Measurements from ENCODE around the gene TEX26. TPM values are rescaled to one million over a fixed set of nuclear protein-coding genes. Genes with fewer than 3 reads are reported as not detected.

The TEX26 gene
- polyA plus RNA-seq, 2 of the 4 experiments (the other 2 are of a cell fraction), result not detected

- Histone ChIP-seq H3K4me2 (no peak overlapping the region), H3K27ac (no peak overlapping the region), H3K4me1 (no peaks in the 10 kb centered on the region), H3K9me3 (no peaks in the 10 kb centered on the region), H3K4me3 (no peak overlapping the region)
- no peak for DNase-seq (ENCODE audit: low read depth in 1 of 2, low spot score in 1 of 2)
- CTCF ChIA-PET, result interaction anchor here (0.6 to 1.2 kb wide), 2 partner anchors 13 to 91 kb away, joined by 3 to 4 read pairs; no protein-coding TSS in a partner anchor
- ATAC-seq, result no peak
- TF ChIP-seq HOXA7 (CRISPR knock-in tag; IDR thresholded peaks at IDR 0.05) (no peak), RNF2 (IDR thresholded peaks at IDR 0.05; ENCODE audit: borderline replicate concordance, low read depth) (no peak), CBX2 (IDR thresholded peaks at IDR 0.05; ENCODE audit: borderline replicate concordance, low read depth) (no peak), NFE2L2 (conservative IDR thresholded peaks at IDR 0.05; ENCODE audit: low read length) (no peak), POLR2AphosphoS2 (conservative IDR thresholded peaks at IDR 0.05; ENCODE audit: low read length) (no peak), ZFP36 (IDR thresholded peaks at IDR 0.05; ENCODE audit: borderline replicate concordance, partially characterized antibody) (no peak), E2F6 (IDR thresholded peaks at IDR 0.05; ENCODE audit: borderline replicate concordance, low read depth) (no peak), FOSB (CRISPR knock-in tag; IDR thresholded peaks at IDR 0.05) (no peak), HEYL (CRISPR knock-in tag; IDR thresholded peaks at IDR 0.05) (no peak), POLR2A (IDR thresholded peaks at IDR 0.05; ENCODE audit: low read length) (no peak), REST (IDR thresholded peaks at IDR 0.05) (no peak), HDAC2 (IDR thresholded peaks at IDR 0.05) (no peak), EHF (CRISPR knock-in tag; IDR thresholded peaks at IDR 0.05) (no peak), HMGXB4 (CRISPR knock-in tag; IDR thresholded peaks at IDR 0.05; ENCODE audit: borderline replicate concordance) (no peak), MAFK (IDR thresholded peaks at IDR 0.05; ENCODE audit: partially characterized antibody) (no peak), RFX5 (IDR thresholded peaks at IDR 0.05) (no peak), EP300 (IDR thresholded peaks at IDR 0.05) (no peak), MAX (IDR thresholded peaks at IDR 0.05) (no peak), FOXS1 (CRISPR knock-in tag; IDR thresholded peaks at IDR 0.05) (no peak), JUNB (IDR thresholded peaks at IDR 0.05) (no peak)
- WGBS (ENCODE audit: missing lambda C conversion rate), result 30% methylated on average over 2 of the region's 2 CpGs
- no peak for FAIRE-seq
- POLR2A ChIA-PET, result interaction anchor here (0.6 kb wide), 1 partner anchor 549 kb away, joined by 6 read pairs; the partner anchor contains the start of gene UBE2L5
These were observed 39.1 kb downstream of the TEX26 start for GRCh38 chr13:30971575-30971974.

- POLR2A ChIA-PET, result no interaction called here
- peaks cover 6% of the 10 kb centered on the region for H3K4me1 ChIP-seq
- no peak for DNase-seq (ENCODE audit: low read depth in 1 of 2, low spot score in 1 of 2)
- no peak overlapping the region for H3K4me2 ChIP-seq
- H3K27ac ChIP-seq, result no peak overlapping the region
- H3K9me3 ChIP-seq, result no peaks in the 10 kb centered on the region
- no peak overlapping the region for H3K4me3 ChIP-seq
- WGBS (ENCODE audit: missing lambda C conversion rate), result 3% methylated on average over 1 of the region's 1 CpG
- CTCF ChIA-PET, result no interaction called here
- FAIRE-seq, result no peak
- ATAC-seq, result no peak
- TF ChIP-seq POLR2A (IDR thresholded peaks at IDR 0.05; ENCODE audit: low read length), result no peak
- no peak for TF ChIP-seq REST (IDR thresholded peaks at IDR 0.05)
- TF ChIP-seq ESRRA (IDR thresholded peaks at IDR 0.05; ENCODE audit: borderline replicate concordance, low read length), result no peak
- no peak for TF ChIP-seq HEYL (CRISPR knock-in tag; IDR thresholded peaks at IDR 0.05)
- TF ChIP-seq RFX5 (IDR thresholded peaks at IDR 0.05), result no peak
- TF ChIP-seq JUNB (IDR thresholded peaks at IDR 0.05), result no peak
- TF ChIP-seq FOSL2 (IDR thresholded peaks at IDR 0.05), result no peak
- no peak for TF ChIP-seq FOSL2 (CRISPR knock-in tag; IDR thresholded peaks at IDR 0.05)
- no peak for TF ChIP-seq EHF (CRISPR knock-in tag; IDR thresholded peaks at IDR 0.05)
- TF ChIP-seq MYC (IDR thresholded peaks at IDR 0.05; ENCODE audit: borderline replicate concordance, low read length), result no peak
- TF ChIP-seq BHLHE40 (IDR thresholded peaks at IDR 0.05; ENCODE audit: low read depth, low read length), result no peak
- no peak for TF ChIP-seq HMGXB4 (CRISPR knock-in tag; IDR thresholded peaks at IDR 0.05; ENCODE audit: borderline replicate concordance)
These were observed 40.5 kb downstream of the TEX26 start for GRCh38 chr13:30972888-30973377.

Data from A549 (cell line).